Measurements from ENCODE around the gene NCLN. TPM values are rescaled to one million over a fixed set of nuclear protein-coding genes. Genes with fewer than 3 reads are reported as not detected.

The NCLN gene
- total RNA-seq, 4 donors from 2014 or later, result 65.4 to 142 (median 102) TPM

- in situ Hi-C loops (cut with MboI; ENCODE audit: low pct_ligation_motif_present in 1 of 4, low pct_unique_long_range_greater_than_20kb in 1 of 4, low sequenced_read_pairs in 3 of 4), result no loop called here
- Histone ChIP-seq H3K4me3 (no peak overlapping the region), H3K9me3 (no peaks in the 10 kb centered on the region), H3K27ac (no peak overlapping the region), H3K27me3 (peaks cover 18% of the 10 kb centered on the region), H3K4me1 (no peaks in the 10 kb centered on the region), H3K36me3 (no peaks in the 10 kb centered on the region)
- no peak for DNase-seq
- 90% methylated on average over 9 of the region's 9 CpGs; no CpG with 5 or more reads in 1 of the 2 donors for WGBS, 2 donors (ENCODE audit: low coverage in 1 of 2)
- TF ChIP-seq POLR2A (IDR thresholded peaks at IDR 0.05) (no peak), POLR2AphosphoS5 (IDR thresholded peaks at IDR 0.05) (no peak), EP300 (IDR thresholded peaks at IDR 0.05; ENCODE audit: low read depth) (no peak), CTCF (IDR thresholded peaks at IDR 0.05) (no peak)
- intact Hi-C loops (cut with DNase I; ENCODE audit: low total_unique reads), result no loop called here
These were observed 59.3 kb downstream of the NCLN start for GRCh38 chr19:3245050-3245449.

GRCh38 chr19:3248728-3249326, 63.1 kb downstream of the NCLN start:
- DNase-seq, result no peak
- in situ Hi-C loops (cut with MboI; ENCODE audit: low pct_ligation_motif_present in 1 of 4, low pct_unique_long_range_greater_than_20kb in 1 of 4, low sequenced_read_pairs in 3 of 4), result no loop called here
- Histone ChIP-seq H3K27me3 (peaks cover 16% of the 10 kb centered on the region), H3K4me3 (no peak overlapping the region), H3K36me3 (no peaks in the 10 kb centered on the region), H3K9me3 (peaks cover 0 to 6% of the 10 kb centered on the region in 2 donors), H3K4me1 (no peaks in the 10 kb centered on the region), H3K27ac (no peak overlapping the region)
- WGBS, 2 donors (ENCODE audit: low coverage in 1 of 2), result 48 to 61% methylated on average over 8 to 14 of the region's 14 CpGs
- intact Hi-C loops (cut with DNase I; ENCODE audit: low total_unique reads), result no loop called here
- TF ChIP-seq EP300 (IDR thresholded peaks at IDR 0.05; ENCODE audit: low read depth) (no peak), POLR2AphosphoS5 (IDR thresholded peaks at IDR 0.05) (no peak), CTCF (IDR thresholded peaks at IDR 0.05) (no peak), POLR2A (IDR thresholded peaks at IDR 0.05) (no peak)

- H3K9me3 ChIP-seq, result peaks cover 0 to 6% of the 10 kb centered on the region in 2 donors
- in situ Hi-C loops (cut with MboI; ENCODE audit: low pct_ligation_motif_present in 1 of 4, low pct_unique_long_range_greater_than_20kb in 1 of 4, low sequenced_read_pairs in 3 of 4), result no loop called here
- WGBS, 2 donors (ENCODE audit: low coverage in 1 of 2), result 78 to 80% methylated on average over 3 to 10 of the region's 10 CpGs
- intact Hi-C loops (cut with DNase I; ENCODE audit: low total_unique reads), result no loop called here
- no peak overlapping the region for H3K4me3 ChIP-seq
- DNase-seq, result no peak
- no peak for TF ChIP-seq CTCF (IDR thresholded peaks at IDR 0.05)
- TF ChIP-seq POLR2AphosphoS5 (IDR thresholded peaks at IDR 0.05), result no peak
- TF ChIP-seq EP300 (IDR thresholded peaks at IDR 0.05; ENCODE audit: low read depth), result no peak
- TF ChIP-seq POLR2A (IDR thresholded peaks at IDR 0.05), result no peak
- H3K27me3 ChIP-seq, result peaks cover 16% of the 10 kb centered on the region
- no peaks in the 10 kb centered on the region for H3K4me1 ChIP-seq
- H3K27ac ChIP-seq, result no peak overlapping the region
- no peaks in the 10 kb centered on the region for H3K36me3 ChIP-seq
These were observed 63.7 kb downstream of the NCLN start for GRCh38 chr19:3249408-3249807.

- H3K4me3 ChIP-seq, result no peak overlapping the region
- in situ Hi-C loops (cut with MboI; ENCODE audit: low pct_ligation_motif_present in 1 of 4, low pct_unique_long_range_greater_than_20kb in 1 of 4, low sequenced_read_pairs in 3 of 4) (loop anchor here in 1 of 4 donors (25.0 kb wide), 1 partner anchor 662 kb away; no protein-coding TSS in a partner anchor), intact Hi-C loops (cut with DNase I; ENCODE audit: low total_unique reads) (loop anchor here (10.0 kb wide), 1 partner anchor 1354 kb away; no protein-coding TSS in a partner anchor)
- H3K4me1 ChIP-seq, result no peaks in the 10 kb centered on the region
- H3K27me3 ChIP-seq, result peaks cover 16% of the 10 kb centered on the region
- 57% methylated on average over 7 of the region's 7 CpGs for WGBS, 2 donors (ENCODE audit: low coverage in 1 of 2)
- peaks cover 0 to 6% of the 10 kb centered on the region in 2 donors for H3K9me3 ChIP-seq
- peak; percentile 21 for DNase-seq
- no peak overlapping the region for H3K27ac ChIP-seq
- no peaks in the 10 kb centered on the region for H3K36me3 ChIP-seq
- peak; percentile 44 to 57 (median 56) for TF ChIP-seq CTCF (IDR thresholded peaks at IDR 0.05)
- no peak for TF ChIP-seq EP300 (IDR thresholded peaks at IDR 0.05; ENCODE audit: low read depth)
These were observed 64.9 kb downstream of the NCLN start for GRCh38 chr19:3250675-3251074.

Measured in transverse colon (tissue), 4 donors.